Neural progenitor cell (in vitro differentiated cells): ENCODE measurements around the gene PDIA2. TPM values are rescaled to one million over a fixed set of nuclear protein-coding genes. Genes with fewer than 3 reads are reported as not detected.

ENCODE experiments used
- DNase-seq: peaks from one replicate; pipeline ENCODE4 v3.0.0-alpha.2; 2016; ENCODE audit warnings: low spot score
- H2AFZ ChIP-seq: fragments of 200-600 bp; sonication (generic); replicated peaks from 2 replicates; pipeline ENCODE4 v1.6.1; 2016; ENCODE audit warnings: antibody characterized with exemption
- H3F3A ChIP-seq: fragments of 200-600 bp; sonication (generic); 2 replicates; pipeline ENCODE4 v1.6.1; 2016; ENCODE audit warnings: antibody characterized with exemption, low read depth
- H3K27ac ChIP-seq: fragments of 200-600 bp; sonication (generic); 2 replicates; pipeline ENCODE4 v1.5.1; 2016; ENCODE audit warnings: mild to moderate bottlenecking
- H3K27me3 ChIP-seq: fragments of 200-600 bp; sonication (generic); 2 replicates; pipeline ENCODE4 v1.6.1; 2016; ENCODE audit warnings: mild to moderate bottlenecking, moderate library complexity
- H3K36me3 ChIP-seq: fragments of 200-600 bp; sonication (generic); 2 replicates; pipeline ENCODE4 v1.5.1; 2016
- H3K4me1 ChIP-seq: fragments of 200-600 bp; sonication (generic); 2 replicates; pipeline ENCODE4 v1.6.1; 2016; ENCODE audit warnings: mixed run types
- H3K4me2 ChIP-seq: fragments of 200-600 bp; sonication (generic); 2 replicates; pipeline ENCODE4 v1.6.1; 2016
- H3K4me3 ChIP-seq: fragments of 200-600 bp; sonication (generic); 2 replicates; pipeline ENCODE4 v1.5.1; 2016
- H3K79me2 ChIP-seq: fragments of 200-600 bp; sonication (generic); 2 replicates; pipeline ENCODE4 v1.6.1; 2016; ENCODE audit warnings: low read depth
- H3K9ac ChIP-seq: fragments of 200-600 bp; sonication (generic); 2 replicates; pipeline ENCODE4 v1.6.1; 2016
- H3K9me3 ChIP-seq: fragments of 200-600 bp; sonication (generic); 2 replicates; pipeline ENCODE4 v1.5.1; 2016; ENCODE audit warnings: low read depth
- H4K20me1 ChIP-seq: fragments of 200-600 bp; sonication (generic); 2 replicates; pipeline ENCODE4 v1.6.1; 2016; ENCODE audit warnings: low read depth
- H3K27ac Mint-ChIP-seq: 3 replicates; pipeline ENCODE4 v1.8.0; 2021; ENCODE audit warnings: mixed read lengths
- H3K27me3 Mint-ChIP-seq: 2 replicates; pipeline ENCODE4 v1.8.0; 2022; ENCODE audit warnings: low read depth, mild to moderate bottlenecking, inconsistent platforms, moderate library complexity, mixed read lengths; ENCODE audit not compliant: insufficient read depth
- H3K36me3 Mint-ChIP-seq: 3 replicates; pipeline ENCODE4 v1.8.0; 2021; ENCODE audit warnings: mixed read lengths
- H3K4me1 Mint-ChIP-seq: 3 replicates; pipeline ENCODE4 v1.8.0; 2021; ENCODE audit warnings: mixed read lengths
- H3K4me3 Mint-ChIP-seq: 3 replicates; pipeline ENCODE4 v1.8.0; 2021; ENCODE audit warnings: mild to moderate bottlenecking, moderate library complexity, mixed read lengths
- H3K9me3 Mint-ChIP-seq: 3 replicates; pipeline ENCODE4 v1.8.0; 2020; ENCODE audit warnings: mixed read lengths
- CTCF ChIP-seq: fragments of 200-600 bp; sonication (generic); IDR thresholded peaks from 2 replicates; pipeline ENCODE4 v1.5.1; 2017; ENCODE audit warnings: antibody characterized with exemption, mild to moderate bottlenecking
- EZH2 ChIP-seq: fragments of 200-600 bp; sonication (generic); IDR thresholded peaks from 2 replicates; pipeline ENCODE4 v1.6.1; 2017; ENCODE audit warnings: antibody characterized with exemption, mild to moderate bottlenecking, moderate library complexity
- EZH2phosphoT487 ChIP-seq: fragments of 200-600 bp; sonication (generic); IDR thresholded peaks from 2 replicates; pipeline ENCODE4 v1.6.1; 2017; ENCODE audit warnings: antibody characterized with exemption
- total RNA-seq: library from RNA; depleted of rRNA; stranded (reverse); fragments of >200 nt; gene quantifications from 2 replicates; pipeline ENCODE4 v1.2.3, GENCODE V29; 2015; ENCODE audit warnings: low replicate concordance

PDIA2 gene
- total RNA-seq, 1 donor from 2014 or later = not detected

DNA sequence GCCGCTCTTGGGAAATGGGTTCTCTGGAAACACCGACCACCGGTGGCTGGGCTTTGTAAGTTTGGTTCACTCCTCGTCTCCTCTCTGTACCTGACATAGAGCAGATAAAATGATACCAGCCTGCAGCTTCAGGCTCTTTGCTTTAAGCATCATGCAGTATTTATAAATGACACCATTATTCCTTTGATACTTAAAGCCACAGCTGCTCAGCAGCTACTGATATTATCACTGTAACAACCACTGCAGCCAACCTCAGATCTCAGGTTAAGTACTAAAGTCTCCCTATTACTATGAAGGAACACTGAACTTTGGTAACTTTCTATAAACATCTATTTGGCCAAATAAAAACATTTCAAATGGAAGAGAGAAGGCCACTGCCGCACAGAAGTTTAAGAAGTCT is 34.6 kb downstream of the PDIA2 start:
- Histone ChIP-seq H3K79me2 (peaks cover 72% of the 10 kb centered on the region), H3K4me1 (peaks cover 5% of the 10 kb centered on the region), H3K27me3 (no peaks in the 10 kb centered on the region), H3K4me2 (no peak overlapping the region), H4K20me1 (peaks cover 70% of the 10 kb centered on the region), H3K27ac (no peak overlapping the region), H3K9ac (no peak overlapping the region), H2AFZ (no peak overlapping the region), H3K4me3 (no peak overlapping the region), H3F3A (peaks cover 7% of the 10 kb centered on the region), H3K9me3 (no peaks in the 10 kb centered on the region), H3K36me3 (no peaks in the 10 kb centered on the region)
- H3K36me3 Mint-ChIP-seq = peaks cover 11% of the 10 kb centered on the region
- H3K27ac Mint-ChIP-seq = no peak overlapping the region
- H3K9me3 Mint-ChIP-seq = no peaks in the 10 kb centered on the region
- no peak for DNase-seq
- H3K27me3 Mint-ChIP-seq = no peaks in the 10 kb centered on the region
- peaks cover 9% of the 10 kb centered on the region for H3K4me1 Mint-ChIP-seq
- no peak overlapping the region for H3K4me3 Mint-ChIP-seq
- TF ChIP-seq EZH2phosphoT487 (no peak), CTCF (no peak), EZH2 (no peak)

GRCh38 chr16:318628-319027 is 35.7 kb downstream of the PDIA2 start:
- Mint-ChIP-seq H3K27me3 (no peaks in the 10 kb centered on the region), H3K36me3 (peaks cover 7% of the 10 kb centered on the region), H3K9me3 (no peaks in the 10 kb centered on the region), H3K4me3 (no peak overlapping the region), H3K4me1 (peaks cover 9% of the 10 kb centered on the region), H3K27ac (peak overlapping the region; percentile 37)
- Histone ChIP-seq H3K4me2 (peak overlapping the region; percentile 14), H3F3A (peaks cover 7% of the 10 kb centered on the region), H3K4me1 (peaks cover 5% of the 10 kb centered on the region), H3K4me3 (no peak overlapping the region), H3K79me2 (peaks cover 79% of the 10 kb centered on the region), H3K27me3 (no peaks in the 10 kb centered on the region), H2AFZ (no peak overlapping the region), H3K9me3 (no peaks in the 10 kb centered on the region), H3K36me3 (no peaks in the 10 kb centered on the region), H4K20me1 (peaks cover 76% of the 10 kb centered on the region), H3K9ac (no peak overlapping the region), H3K27ac (no peak overlapping the region)
- peak; percentile 75 for DNase-seq
- TF ChIP-seq CTCF (peak; percentile 48), EZH2phosphoT487 (no peak)

DNA sequence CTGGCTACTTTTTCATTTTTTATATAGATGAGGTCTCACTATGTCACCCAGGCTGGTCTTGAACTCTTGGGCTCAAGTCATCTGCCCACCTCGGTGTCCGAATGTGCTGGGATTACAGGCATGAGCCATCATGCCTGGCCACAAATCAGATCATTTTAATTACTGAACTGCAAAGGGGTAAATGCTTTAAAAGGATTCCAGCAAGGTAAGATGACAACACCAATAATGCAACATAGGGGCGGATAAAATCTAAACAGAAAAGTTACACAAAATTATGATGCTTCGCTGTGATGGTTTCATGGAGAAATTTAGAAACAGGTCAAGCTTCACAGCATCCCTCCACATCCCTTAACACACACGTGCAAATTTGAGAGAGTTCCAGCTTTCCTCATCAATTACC is 37.2 kb downstream of the PDIA2 start:
- H3K4me1 Mint-ChIP-seq = peaks cover 7% of the 10 kb centered on the region
- TF ChIP-seq EZH2phosphoT487 (no peak), EZH2 (no peak), CTCF (no peak)
- no peaks in the 10 kb centered on the region for H3K36me3 ChIP-seq
- H3F3A ChIP-seq = peaks cover 7% of the 10 kb centered on the region
- no peak overlapping the region for H2AFZ ChIP-seq
- H3K36me3 Mint-ChIP-seq = peaks cover 6% of the 10 kb centered on the region
- H3K27ac Mint-ChIP-seq = no peak overlapping the region
- no peaks in the 10 kb centered on the region for H3K9me3 Mint-ChIP-seq
- DNase-seq = no peak
- no peak overlapping the region for H3K4me3 ChIP-seq
- peaks cover 83% of the 10 kb centered on the region for H4K20me1 ChIP-seq
- peaks cover 76% of the 10 kb centered on the region for H3K79me2 ChIP-seq
- H3K27me3 ChIP-seq = no peaks in the 10 kb centered on the region
- H3K9me3 ChIP-seq = no peaks in the 10 kb centered on the region
- no peak overlapping the region for H3K4me3 Mint-ChIP-seq
- peaks cover 10% of the 10 kb centered on the region for H3K4me1 ChIP-seq
- H3K9ac ChIP-seq = no peak overlapping the region
- H3K27ac ChIP-seq = no peak overlapping the region
- H3K4me2 ChIP-seq = no peak overlapping the region
- no peaks in the 10 kb centered on the region for H3K27me3 Mint-ChIP-seq
